ENCODE results near the gene TTC39B. TPM values are rescaled to one million over a fixed set of nuclear protein-coding genes. Genes with fewer than 3 reads are reported as not detected.

TTC39B gene
- total and polyA plus RNA-seq, 2 of the 8 experiments (the other 6 are each of a cell fraction or from before 2014, with no cell fraction given), result 1.6 to 10.9 TPM

DNA sequence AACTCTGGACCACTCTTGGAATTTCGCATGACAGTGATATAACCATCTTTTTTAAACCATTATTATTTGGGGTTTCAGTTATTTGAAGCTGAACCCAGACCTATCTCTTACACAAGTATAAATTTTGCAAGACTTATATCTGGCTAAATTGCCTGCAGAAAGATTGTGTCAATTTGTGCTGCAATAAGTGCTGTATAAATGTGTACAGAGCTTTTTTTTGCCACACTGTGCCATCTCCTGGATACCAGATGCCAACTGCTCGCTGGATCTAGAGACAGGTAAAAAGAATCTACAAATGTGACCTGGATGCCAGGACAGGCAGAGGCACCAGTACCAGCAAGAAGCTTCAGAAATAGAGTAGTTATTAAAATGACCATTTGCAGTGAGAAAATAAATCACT, 25.9 kb upstream of the TTC39B start:
- Histone ChIP-seq H2BK20ac (ENCODE audit: low read length) (no peak overlapping the region), H3K79me1 (ENCODE audit: low read depth, low read length) (no peaks in the 10 kb centered on the region), H2AFZ (ENCODE audit: low read length) (0 out of 2 replicates have a peak overlapping the region, but pooled peaks have one; percentile 25), H2BK12ac (ENCODE audit: low read depth, low read length) (no peak overlapping the region), H3K4ac (replicated peaks; ENCODE audit: insufficient read length, low read depth, low read length) (no peak overlapping the region), H3K27me3 (replicated peaks in 1 of 4; ENCODE audit: control insufficient read depth in 3 of 4, extremely low read depth in 1 of 4, insufficient read depth in 3 of 4, low read length in 3 of 4) (no peaks in the 10 kb centered on the region), H3K56ac (replicated peaks; ENCODE audit: insufficient read length, low read depth, low read length) (no peak overlapping the region), H3K79me2 (ENCODE audit: control insufficient read depth in 1 of 2, insufficient read depth in 2 of 2, low read length in 2 of 2) (no peaks in the 10 kb centered on the region), H3K23ac (ENCODE audit: insufficient read length) (no peak overlapping the region), H3K27ac (ENCODE audit: low read depth, low read length) (no peak overlapping the region), H3K4me3 (ENCODE audit: extremely low read depth in 1 of 4, insufficient read depth in 2 of 4, low read depth in 3 of 4, low read length in 4 of 4) (no peak overlapping the region), H3K14ac (ENCODE audit: insufficient read length) (no peak overlapping the region), H3K4me1 (replicated peaks in 1 of 4; ENCODE audit: control insufficient read depth in 3 of 4, insufficient read depth in 4 of 4, low read length in 3 of 4) (no peaks in the 10 kb centered on the region), H2AK5ac (ENCODE audit: low read depth, low read length) (no peak overlapping the region), H3K18ac (ENCODE audit: extremely low read depth, low read length) (no peak overlapping the region), H4K5ac (ENCODE audit: insufficient read length, low read depth, low read length) (no peak overlapping the region), H3K9me3 (ENCODE audit: insufficient read depth in 2 of 2, low read depth in 1 of 2, low read length in 1 of 2) (no peaks in the 10 kb centered on the region), H3K36me3 (ENCODE audit: control insufficient read depth in 2 of 4, insufficient read depth in 4 of 4, low read length in 3 of 4) (no peaks in the 10 kb centered on the region), H4K91ac (replicated peaks; ENCODE audit: insufficient read length, low read length) (no peak overlapping the region), H2BK120ac (replicated peaks; ENCODE audit: low read depth, low read length) (no peak overlapping the region), H4K20me1 (replicated peaks in 1 of 2; ENCODE audit: control insufficient read depth in 1 of 2, insufficient read depth in 2 of 2, low read length in 2 of 2) (no peaks in the 10 kb centered on the region), H3K9ac (replicated peaks in 1 of 4; ENCODE audit: extremely low read depth in 1 of 4, low read depth in 3 of 4, low read length in 3 of 4) (no peak overlapping the region), H3K23me2 (ENCODE audit: low read depth, low read length) (no peaks in the 10 kb centered on the region), H2BK15ac (ENCODE audit: low read length) (no peak overlapping the region), H3K4me2 (ENCODE audit: insufficient read depth in 1 of 2, low read depth in 2 of 2, low read length in 2 of 2) (no peak overlapping the region), H2BK5ac (ENCODE audit: low read depth, low read length) (no peak overlapping the region), H4K8ac (ENCODE audit: extremely low read depth, insufficient read depth, low read length) (no peak overlapping the region)
- CTCF ChIA-PET (ENCODE audit: partially characterized antibody), result interaction anchor here (0.7 to 1.4 kb wide), 3 partner anchors 9 to 101 kb away, joined by 3 to 5 read pairs (median 3); no protein-coding TSS in a partner anchor
- WGBS, 2 experiments (ENCODE audit: extremely low coverage in 1 of 2, insufficient coverage in 1 of 2, insufficient read length in 1 of 2, insufficient replicate concordance in 2 of 2, low coverage in 1 of 2, low lambda C conversion rate in 2 of 2, missing lambda C conversion rate in 1 of 2), result 82% methylated on average over 2 of the region's 2 CpGs; no CpG with 5 or more reads in 1 of the 2 experiments
- FAIRE-seq (no peak), DNase-seq (ENCODE audit: low read depth in 1 of 2, low spot score in 2 of 2) (no peak)
- POLR2A ChIA-PET (ENCODE audit: partially characterized antibody), result no interaction called here
- TF ChIP-seq CEBPB (IDR thresholded peaks at IDR 0.05; ENCODE audit: low read depth, low read length), result no peak
- TF ChIP-seq BCL11A (IDR thresholded peaks at IDR 0.05; ENCODE audit: low read depth in 2 of 2, low read length in 2 of 2), result no peak
- TF ChIP-seq SUZ12 (IDR thresholded peaks at IDR 0.05; ENCODE audit: low read length), result no peak
- TF ChIP-seq BRCA1 (IDR thresholded peaks at IDR 0.05; ENCODE audit: low read depth, low read length), result no peak
- no peak for TF ChIP-seq POLR2AphosphoS5 (IDR thresholded peaks at IDR 0.05; ENCODE audit: low read depth, low read length)
- TF ChIP-seq HDAC2 (IDR thresholded peaks at IDR 0.05; ENCODE audit: borderline replicate concordance in 1 of 2, low read depth in 2 of 2, low read length in 2 of 2), result no peak
- TF ChIP-seq TBP (IDR thresholded peaks at IDR 0.05; ENCODE audit: low read depth, low read length), result no peak
- no peak for TF ChIP-seq RBBP5 (IDR thresholded peaks at IDR 0.05; ENCODE audit: borderline replicate concordance, low read depth, low read length)
- TF ChIP-seq CHD1 (IDR thresholded peaks at IDR 0.05; ENCODE audit: low read depth, low read length), result no peak
- no peak for TF ChIP-seq CBX8 (IDR thresholded peaks at IDR 0.05; ENCODE audit: borderline replicate concordance, low read depth, low read length)
- no peak for TF ChIP-seq SIX5 (IDR thresholded peaks at IDR 0.05; ENCODE audit: low read depth, low read length)
- TF ChIP-seq SAP30 (IDR thresholded peaks at IDR 0.05; ENCODE audit: insufficient read depth, insufficient replicate concordance, low read length), result no peak
- TF ChIP-seq ATF3 (IDR thresholded peaks at IDR 0.05; ENCODE audit: insufficient read depth, low read depth, low read length), result no peak
- TF ChIP-seq EGR1 (IDR thresholded peaks at IDR 0.05; ENCODE audit: borderline replicate concordance, low read depth, low read length), result no peak

Data from H1 (cell line).